SK-N-SH treated with all-trans-retinoic acid at 6 μM for 48 hours (cell line): ENCODE results near the gene RGS6.

ENCODE experiments used
- ATAC-seq: fragments of 200-7000 bp; cut with Tn5 transposase; 3 replicates; pipeline ENCODE4 v1.9.1; 2020; ENCODE audit warnings: mild to moderate bottlenecking, moderate library complexity
- ARNTL ChIP-seq: fragments of 450-650 bp; formaldehyde crosslinking; IDR thresholded peaks from 2 replicates; pipeline ENCODE4 v1.5.0; 2020; ENCODE audit warnings: low read depth, mild to moderate bottlenecking, moderate library complexity, borderline replicate concordance
- CREB5 ChIP-seq: fragments of 250-450 bp; sonication (Bioruptor Pico); IDR thresholded peaks from 2 replicates; pipeline ENCODE4 v1.5.1; 2020; ENCODE audit warnings: low read depth, mild to moderate bottlenecking, moderate library complexity
- CSRNP3 ChIP-seq: fragments of 250-450 bp; sonication (Bioruptor Pico); IDR thresholded peaks from 2 replicates; pipeline ENCODE4 v1.5.1; 2021; ENCODE audit warnings: mild to moderate bottlenecking, moderate library complexity
- ESRRG ChIP-seq: fragments of 250-450 bp; sonication (Bioruptor Pico); IDR thresholded peaks from 2 replicates; pipeline ENCODE4 v1.6.1; 2021; ENCODE audit warnings: mild to moderate bottlenecking
- GLIS3 ChIP-seq: fragments of 250-450 bp; sonication (Bioruptor Pico); IDR thresholded peaks from 2 replicates; pipeline ENCODE4 v1.5.0; 2020; ENCODE audit warnings: mild to moderate bottlenecking, moderate library complexity
- ISL1 ChIP-seq: fragments of 250-450 bp; sonication (Bioruptor Pico); IDR thresholded peaks from 2 replicates; pipeline ENCODE4 v2.1.2; 2022; ENCODE audit warnings: mild to moderate bottlenecking, moderate library complexity
- OSR1 ChIP-seq: fragments of 250-450 bp; sonication (Bioruptor Pico); IDR thresholded peaks from 2 replicates; pipeline ENCODE4 v1.8.0; 2022; ENCODE audit warnings: moderate library complexity, mild to moderate bottlenecking, inconsistent platforms
- PATZ1 ChIP-seq: fragments of 250-450 bp; sonication (Bioruptor Pico); IDR thresholded peaks from 2 replicates; pipeline ENCODE4 v1.8.0; 2020; ENCODE audit warnings: mild to moderate bottlenecking, moderate library complexity, borderline replicate concordance
- POU6F1 ChIP-seq: fragments of 250-450 bp; sonication (Bioruptor Pico); IDR thresholded peaks from 2 replicates; pipeline ENCODE4 v1.8.0; 2021; ENCODE audit warnings: low read depth, mild to moderate bottlenecking, moderate library complexity, borderline replicate concordance
- PPARA ChIP-seq: fragments of 250-450 bp; sonication (Bioruptor Pico); IDR thresholded peaks from 2 replicates; pipeline ENCODE4 v1.5.0; 2020; ENCODE audit warnings: mild to moderate bottlenecking, borderline replicate concordance
- SNAI2 ChIP-seq: fragments of 250-450 bp; sonication (Bioruptor Pico); IDR thresholded peaks from 2 replicates; pipeline ENCODE4 v1.5.0; 2020; ENCODE audit warnings: mild to moderate bottlenecking, moderate library complexity
- TCF4 ChIP-seq: fragments of 250-450 bp; sonication (Bioruptor Pico); IDR thresholded peaks from 2 replicates; pipeline ENCODE4 v1.8.0; 2021; ENCODE audit warnings: mild to moderate bottlenecking, moderate library complexity, borderline replicate concordance
- TOX ChIP-seq: fragments of 250-450 bp; sonication (Bioruptor Pico); IDR thresholded peaks from 2 replicates; pipeline ENCODE4 v1.8.0; 2021; ENCODE audit warnings: mild to moderate bottlenecking, moderate library complexity, borderline replicate concordance
- TSHZ2 ChIP-seq: fragments of 250-450 bp; sonication (Bioruptor Pico); IDR thresholded peaks from 2 replicates; pipeline ENCODE4 v1.5.0; 2020; ENCODE audit warnings: mild to moderate bottlenecking, moderate library complexity
- ZFP3 ChIP-seq: fragments of 250-450 bp; sonication (Bioruptor Pico); IDR thresholded peaks from 2 replicates; pipeline ENCODE4 v1.5.0; 2020; ENCODE audit warnings: mild to moderate bottlenecking, moderate library complexity
- ZFP30 ChIP-seq: fragments of 450-650 bp; formaldehyde crosslinking; IDR thresholded peaks from 2 replicates; pipeline ENCODE4 v1.5.0; 2022; ENCODE audit warnings: mild to moderate bottlenecking, moderate library complexity
- ZNF565 ChIP-seq: fragments of 450-650 bp; formaldehyde crosslinking; conservative IDR thresholded peaks from 2 replicates; pipeline ENCODE4 v1.5.0; 2020; ENCODE audit warnings: low read depth, mild to moderate bottlenecking, moderate library complexity

RGS6 gene

GRCh38 chr14:71918955-71919354 lies 13.3 kb upstream of the RGS6 start:
- ATAC-seq: no peak

GRCh38 chr14:71923513-71923912 lies 8.7 kb upstream of the RGS6 start:
- TF ChIP-seq OSR1 (CRISPR knock-in tag) (no peak), GLIS3 (CRISPR knock-in tag) (no peak), PPARA (CRISPR knock-in tag) (no peak), CSRNP3 (CRISPR knock-in tag) (no peak), POU6F1 (CRISPR knock-in tag) (no peak), ESRRG (CRISPR knock-in tag) (no peak), PATZ1 (no peak), ARNTL (CRISPR knock-in tag) (no peak), TOX (no peak), ZFP3 (CRISPR knock-in tag) (no peak), ZFP30 (CRISPR knock-in tag) (no peak), SNAI2 (no peak), TSHZ2 (CRISPR knock-in tag) (no peak)
- ATAC-seq: no peak

More at GRCh38 chr14:71918955-71919354, 13.3 kb upstream of the RGS6 start:
- TF ChIP-seq PATZ1 (no peak), CSRNP3 (CRISPR knock-in tag) (no peak), OSR1 (CRISPR knock-in tag) (no peak), TCF4 (CRISPR knock-in tag) (no peak), ZNF565 (CRISPR knock-in tag) (no peak), PPARA (CRISPR knock-in tag) (no peak), ZFP3 (CRISPR knock-in tag) (no peak), CREB5 (CRISPR knock-in tag) (no peak), ARNTL (CRISPR knock-in tag) (no peak), ISL1 (CRISPR knock-in tag) (no peak)
- TF ChIP-seq, all 23 proteins: peak for 0
